ENCODE results near the gene KDM8.

KDM8 gene

GRCh38 chr16:27232061-27232900 lies 29.0 kb downstream of the KDM8 start:
- peak; percentile 14 for DNase-seq

GRCh38 chr16:27232901-27233625 lies 29.7 kb downstream of the KDM8 start:
- no peak for DNase-seq

GRCh38 chr16:27233731-27234130 lies 30.4 kb downstream of the KDM8 start:
- DNase-seq: no peak

GRCh38 chr16:27234171-27234570 lies 30.8 kb downstream of the KDM8 start:
- no peak for DNase-seq

GRCh38 chr16:27234603-27235002 lies 31.3 kb downstream of the KDM8 start:
- DNase-seq: no peak

GRCh38 chr16:27235055-27235937 lies 32.0 kb downstream of the KDM8 start:
- peak; percentile 90 for DNase-seq

GRCh38 chr16:27235938-27236245 lies 32.6 kb downstream of the KDM8 start:
- no peak for DNase-seq

- peak; percentile 61 for DNase-seq
Observed at GRCh38 chr16:27236635-27237218, 33.4 kb downstream of the KDM8 start.

- DNase-seq: peak; percentile 75
Observed at GRCh38 chr16:27237219-27238015, 34.1 kb downstream of the KDM8 start.

- peak; percentile 39 for DNase-seq
Observed at GRCh38 chr16:27238016-27238587, 34.8 kb downstream of the KDM8 start.

GRCh38 chr16:27238591-27238990 lies 35.3 kb downstream of the KDM8 start:
- no peak for DNase-seq

- no peak for DNase-seq
Observed at GRCh38 chr16:27239026-27239425, 35.7 kb downstream of the KDM8 start.

GRCh38 chr16:27239906-27240655 lies 36.8 kb downstream of the KDM8 start:
- no peak for DNase-seq

- no peak for DNase-seq
Observed at GRCh38 chr16:27240948-27241531, 37.7 kb downstream of the KDM8 start.

- DNase-seq: no peak
Observed at GRCh38 chr16:27241658-27242057, 38.3 kb downstream of the KDM8 start.

GRCh38 chr16:27242398-27242797 lies 39.1 kb downstream of the KDM8 start:
- DNase-seq: no peak

- no peak for DNase-seq
Observed at GRCh38 chr16:27242868-27243590, 39.7 kb downstream of the KDM8 start.

GRCh38 chr16:27243725-27244362 lies 40.5 kb downstream of the KDM8 start:
- DNase-seq: no peak

- no peak for DNase-seq
Observed at GRCh38 chr16:27244363-27244755, 41.0 kb downstream of the KDM8 start.
